AG04450 (cell line): ENCODE results near the gene SNW1. TPM values are rescaled to one million over a fixed set of nuclear protein-coding genes. Genes with fewer than 3 reads are reported as not detected.
A peak's percentile ranks its signal among the peaks of the same experiment; 100 is the strongest.
"Not testable (repeated sequence)": the region's sequence is repeated elsewhere in the genome, so short reads cannot be mapped to it uniquely, and the experiment has no call there.

Source experiments
- CTCF ChIA-PET: fragments of 300-600, 350-600 bp; formaldehyde crosslinking; extraction: SDS; loops from one replicate; lab custom pipeline; 2022; ENCODE audit warnings: antibody characterized with exemption, inconsistent platforms; lab: Charles Lee
- POLR2A ChIA-PET: fragments of 350-600 bp; formaldehyde crosslinking; extraction: SDS; loops from one replicate; lab custom pipeline; 2021; ENCODE audit warnings: antibody characterized with exemption, inconsistent platforms; lab: Yijun Ruan, JAX
- DNase-seq: peaks from one replicate; pipeline ENCODE4 v3.0.0-alpha.2; 2011; ENCODE audit warnings: low read depth, low spot score
- H3K27ac ChIP-seq: one replicate; pipeline ENCODE4 v1.5.1; 2012; ENCODE audit warnings: low read depth, low read length, control low read depth
- H3K27me3 ChIP-seq: one replicate; pipeline ENCODE4 v1.6.0; 2012; ENCODE audit warnings: low read length; ENCODE audit not compliant: control insufficient read depth, insufficient read depth
- H3K4me3 ChIP-seq: 2 replicates; pipeline ENCODE4 v1.5.1; 2011; ENCODE audit warnings: mild to moderate bottlenecking, low read depth, low read length, control low read depth
- H3K9me3 ChIP-seq: 2 replicates; pipeline ENCODE4 v1.5.1; 2012; ENCODE audit warnings: low read length; ENCODE audit not compliant: control insufficient read depth, insufficient read depth
- polyA plus RNA-seq: library from polyadenylated mRNA; depleted of rRNA; stranded (reverse); fragments of >200 nt; gene quantifications from 2 replicates; pipeline ENCODE4 v1.2.3, GENCODE V29; 2011
- TF ChIP-seq, protein P1 (sequence below): IDR thresholded peaks from 2 replicates; pipeline ENCODE4 v1.5.1; 2011; ENCODE audit warnings: low read depth, low read length, control low read depth, inconsistent platforms

The SNW1 gene
- polyA plus RNA-seq, 1 experiment, result 54.9 TPM

DNA sequence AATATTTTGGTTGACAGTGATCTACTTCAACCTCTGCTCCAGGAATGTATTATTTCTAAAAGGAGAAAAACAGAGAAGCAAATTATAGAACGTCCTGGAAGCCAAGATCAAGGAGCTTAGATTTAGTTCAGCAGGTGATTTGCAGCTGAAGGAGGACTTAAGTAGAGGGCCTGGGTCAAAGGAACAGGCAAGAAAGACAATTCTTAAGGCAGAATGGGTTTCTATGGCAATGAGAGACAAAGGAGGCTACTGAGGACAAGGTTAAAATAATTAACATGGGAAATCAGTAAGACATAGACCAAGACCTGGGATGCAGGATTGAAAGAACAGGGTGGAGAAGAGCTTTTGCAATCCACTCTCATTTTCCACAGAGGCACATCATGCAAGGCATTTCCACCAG is 2.4 kb upstream of the SNW1 start:
- CTCF ChIA-PET, result interaction anchor here (0.6 kb wide), 1 partner anchor 87 kb away, joined by 5 read pairs; no protein-coding TSS in a partner anchor
- POLR2A ChIA-PET, result no interaction called here
- DNase-seq, result no peak
- Histone ChIP-seq H3K9me3 (no peaks in the 10 kb centered on the region; the same call in 1 of the 2 replicates), H3K27ac (no peak overlapping the region), H3K27me3 (no peaks in the 10 kb centered on the region), H3K4me3 (no peak overlapping the region)
- TF ChIP-seq, protein P1, sequence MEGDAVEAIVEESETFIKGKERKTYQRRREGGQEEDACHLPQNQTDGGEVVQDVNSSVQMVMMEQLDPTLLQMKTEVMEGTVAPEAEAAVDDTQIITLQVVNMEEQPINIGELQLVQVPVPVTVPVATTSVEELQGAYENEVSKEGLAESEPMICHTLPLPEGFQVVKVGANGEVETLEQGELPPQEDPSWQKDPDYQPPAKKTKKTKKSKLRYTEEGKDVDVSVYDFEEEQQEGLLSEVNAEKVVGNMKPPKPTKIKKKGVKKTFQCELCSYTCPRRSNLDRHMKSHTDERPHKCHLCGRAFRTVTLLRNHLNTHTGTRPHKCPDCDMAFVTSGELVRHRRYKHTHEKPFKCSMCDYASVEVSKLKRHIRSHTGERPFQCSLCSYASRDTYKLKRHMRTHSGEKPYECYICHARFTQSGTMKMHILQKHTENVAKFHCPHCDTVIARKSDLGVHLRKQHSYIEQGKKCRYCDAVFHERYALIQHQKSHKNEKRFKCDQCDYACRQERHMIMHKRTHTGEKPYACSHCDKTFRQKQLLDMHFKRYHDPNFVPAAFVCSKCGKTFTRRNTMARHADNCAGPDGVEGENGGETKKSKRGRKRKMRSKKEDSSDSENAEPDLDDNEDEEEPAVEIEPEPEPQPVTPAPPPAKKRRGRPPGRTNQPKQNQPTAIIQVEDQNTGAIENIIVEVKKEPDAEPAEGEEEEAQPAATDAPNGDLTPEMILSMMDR, result no peak

DNA sequence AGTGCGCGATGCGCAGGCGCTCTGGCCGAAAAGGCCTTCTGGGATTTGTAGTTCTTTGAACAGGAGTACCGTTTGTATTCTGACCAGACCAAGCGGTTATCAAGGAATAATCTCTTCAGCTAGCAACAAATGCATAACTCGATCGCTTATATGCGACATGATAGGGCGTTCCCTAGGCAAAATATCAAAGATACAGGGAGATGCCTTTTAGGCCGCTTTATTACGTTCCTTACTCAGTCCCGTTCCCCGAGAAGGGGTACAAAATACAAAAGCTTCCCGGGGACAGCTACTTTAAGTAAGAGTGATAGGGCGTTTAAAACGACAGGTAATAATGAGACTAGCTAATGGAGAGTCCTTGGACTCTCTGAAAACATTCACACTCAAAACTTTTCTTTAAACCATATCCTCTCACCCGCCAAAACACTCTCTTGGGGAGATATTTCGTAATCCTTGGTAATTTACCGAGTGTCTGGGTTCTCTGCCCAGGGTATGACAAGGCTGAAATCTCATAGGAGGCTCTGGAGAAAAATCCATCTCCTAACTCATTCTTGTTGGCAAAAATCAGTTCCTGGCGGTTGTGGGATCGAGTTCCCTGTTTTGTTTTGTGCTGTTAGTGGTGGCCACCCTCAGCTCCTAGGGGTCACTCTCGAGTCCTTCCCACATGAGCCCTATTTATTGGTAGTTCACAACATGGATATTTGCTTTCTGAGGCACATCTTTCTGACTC is 412 bp upstream of the SNW1 start:
- no peaks in the 10 kb centered on the region; the same call in 1 of the 2 replicates for H3K9me3 ChIP-seq
- no peak for DNase-seq
- POLR2A ChIA-PET, result interaction anchor here (0.5 to 1.4 kb wide), 3 partner anchors 36 to 304 kb away, joined by 3 to 4 read pairs (median 4); partner anchors contain the start of genes ADCK1 and VIPAS39
- TF ChIP-seq, protein P1, result peak; percentile 43
- no peaks in the 10 kb centered on the region for H3K27me3 ChIP-seq
- peak overlapping the region; percentile 93 for H3K4me3 ChIP-seq
- CTCF ChIA-PET, result interaction anchor here (0.6 to 1.3 kb wide), 5 partner anchors 14 to 805 kb away, joined by 3 to 5 read pairs (median 3); partner anchors contain the start of gene ADCK1
- H3K27ac ChIP-seq, result peak overlapping the region; percentile 47

DNA sequence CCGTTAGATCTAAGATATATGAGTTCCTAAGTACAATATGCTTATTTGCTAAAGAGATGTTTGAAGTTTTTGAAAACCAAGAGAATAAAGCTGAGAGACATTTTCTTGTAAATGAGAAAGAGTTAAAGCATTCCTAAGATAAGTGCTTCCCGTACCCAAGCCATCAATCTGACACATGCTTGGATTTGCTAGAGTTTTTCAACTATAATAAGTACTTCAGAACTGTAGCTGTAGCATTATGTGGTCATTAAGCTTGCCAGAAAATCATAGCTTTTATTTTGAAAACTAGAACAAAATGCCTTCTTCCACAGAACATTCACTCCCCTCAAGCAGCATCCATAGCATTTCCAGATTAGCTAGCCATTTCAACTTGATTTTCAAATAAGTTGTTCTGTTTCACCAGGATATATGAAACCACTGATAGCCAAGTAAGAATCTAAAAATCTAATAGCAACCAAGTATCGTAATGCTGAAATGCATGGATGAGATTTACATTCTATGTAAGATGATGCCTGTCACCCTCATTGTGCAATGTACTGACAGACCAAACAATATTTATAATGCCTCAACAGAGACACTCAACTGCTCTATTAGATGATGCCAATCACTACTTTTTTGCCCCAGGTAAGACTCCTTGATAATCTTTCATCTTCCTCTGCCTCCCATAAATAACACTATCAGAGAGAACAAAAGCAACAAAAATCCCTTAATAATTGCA is 8.0 kb downstream of the SNW1 start:
- DNase-seq, result no peak
- Histone ChIP-seq H3K9me3 (no peaks in the 10 kb centered on the region), H3K27me3 (no peaks in the 10 kb centered on the region), H3K27ac (no peak overlapping the region), H3K4me3 (no peak overlapping the region)
- CTCF ChIA-PET, result no interaction called here
- TF ChIP-seq, protein P1, result no peak
- POLR2A ChIA-PET, result no interaction called here

DNA sequence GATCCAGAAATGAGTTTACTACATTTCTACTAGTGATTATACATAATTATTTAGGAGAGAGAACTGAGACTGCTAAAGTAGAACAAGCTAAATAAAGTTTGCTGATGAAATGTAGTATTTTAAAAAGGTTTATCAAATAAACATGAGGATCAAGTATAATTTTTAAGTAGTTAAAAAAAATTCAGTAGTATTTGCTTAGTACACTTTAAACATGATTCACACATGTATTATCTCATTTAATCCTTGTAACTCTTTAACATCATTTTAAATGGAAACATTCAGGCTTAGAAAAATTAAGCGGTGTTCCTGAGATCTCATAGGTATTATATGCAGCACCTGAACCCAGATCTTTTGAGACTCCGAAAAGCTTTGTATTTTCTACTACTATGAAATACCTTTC is 8.7 kb downstream of the SNW1 start:
- Histone ChIP-seq H3K27ac (no peak overlapping the region), H3K27me3 (no peaks in the 10 kb centered on the region), H3K4me3 (no peak overlapping the region), H3K9me3 (no peaks in the 10 kb centered on the region; the same call in 1 of the 2 replicates)
- DNase-seq, result no peak
- CTCF ChIA-PET, result no interaction called here
- TF ChIP-seq, protein P1, result no peak
- POLR2A ChIA-PET, result no interaction called here

DNA sequence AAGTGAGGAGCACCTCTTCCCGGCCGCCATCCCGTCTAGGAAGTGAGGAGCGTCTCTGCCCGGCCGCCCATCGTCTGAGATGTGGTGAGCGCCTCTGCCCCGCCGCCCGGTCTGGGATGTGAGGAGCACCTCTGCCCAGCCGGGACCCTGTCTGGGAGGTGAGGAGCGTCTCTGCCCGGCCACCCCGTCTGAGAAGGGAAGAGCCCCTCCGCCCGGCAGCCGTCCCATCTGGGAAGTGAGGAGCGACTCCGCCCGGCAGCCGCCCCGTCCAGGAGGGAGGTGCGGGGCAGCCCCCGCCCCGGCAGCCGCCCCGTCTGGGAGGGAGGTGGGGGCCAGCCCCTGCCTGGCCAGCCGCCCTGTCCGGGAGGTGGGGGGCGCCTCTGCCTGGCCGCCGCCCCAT is 13.5 kb downstream of the SNW1 start:
- H3K27ac ChIP-seq, CTCF ChIA-PET, H3K9me3 ChIP-seq, DNase-seq, POLR2A ChIA-PET, H3K4me3 ChIP-seq, H3K27me3 ChIP-seq: not testable (repeated sequence)
